DMS153 treated with DMSO at 0.1 percent for 48 hours (cell line): ENCODE results near the gene FLOT1.

Experiments used
- DNase-seq: peaks from one replicate; lab custom pipeline; 2025; ENCODE audit not compliant: unreplicated experiment; lab: John Stamatoyannopoulos, UW

Gene FLOT1

DNA sequence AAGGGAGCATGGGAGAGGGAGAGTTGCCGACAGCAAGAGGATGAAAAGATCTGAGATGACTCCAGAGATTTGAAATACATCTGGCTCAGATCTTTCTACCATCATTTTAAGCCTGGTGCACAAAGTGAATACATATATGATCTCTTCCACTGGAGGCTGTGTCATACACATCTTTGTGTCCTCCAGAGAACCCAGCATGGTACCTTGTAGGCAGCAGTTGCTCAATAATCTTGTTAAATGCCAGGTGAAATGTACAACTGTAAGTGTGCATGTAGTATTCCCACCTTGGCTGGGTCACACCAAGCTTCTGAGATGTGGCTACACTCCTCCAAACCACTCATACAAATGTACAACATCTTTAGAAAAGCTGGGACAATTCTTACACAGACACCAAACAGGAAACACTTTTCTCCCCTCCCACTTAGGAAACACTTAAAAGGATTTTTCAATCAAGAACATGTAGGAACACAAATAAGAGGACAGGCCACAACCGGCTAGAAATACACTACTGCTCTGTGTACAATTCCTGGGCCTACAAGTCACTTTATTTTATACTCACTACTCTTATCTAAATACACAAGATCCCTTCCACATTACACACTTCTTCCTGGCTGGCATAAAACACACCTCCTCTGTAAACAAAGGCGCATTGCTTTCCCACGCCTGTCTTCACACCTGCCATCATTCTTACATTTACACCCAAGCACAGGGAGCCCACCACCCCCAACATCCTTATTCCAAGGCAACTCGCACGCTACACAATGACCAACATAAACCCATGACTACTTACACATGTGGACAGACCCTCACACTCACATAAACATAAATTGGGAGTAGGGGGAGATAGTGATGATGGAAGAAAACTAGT lies 5.6 kb upstream of the FLOT1 start:
- no peak for DNase-seq

DNA sequence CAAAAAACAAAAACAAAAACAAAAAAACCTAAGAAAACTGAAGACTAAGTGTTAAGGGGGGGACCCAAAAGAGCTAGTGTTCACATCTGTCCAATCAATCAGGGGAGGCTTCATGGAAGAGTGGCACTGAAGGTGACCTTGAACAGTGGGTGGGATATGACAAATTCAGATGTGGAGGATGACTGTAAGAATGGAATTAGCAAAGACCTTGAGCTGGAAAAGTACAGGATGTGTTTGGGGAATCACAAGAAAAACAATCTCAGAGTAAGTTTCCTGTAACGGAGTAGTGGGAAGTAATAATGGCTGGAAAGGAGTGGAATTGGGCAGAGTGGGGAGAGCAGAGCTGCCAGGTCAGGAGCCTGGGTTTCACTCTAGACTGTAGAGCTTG lies 4.8 kb upstream of the FLOT1 start:
- DNase-seq: no peak

DNA sequence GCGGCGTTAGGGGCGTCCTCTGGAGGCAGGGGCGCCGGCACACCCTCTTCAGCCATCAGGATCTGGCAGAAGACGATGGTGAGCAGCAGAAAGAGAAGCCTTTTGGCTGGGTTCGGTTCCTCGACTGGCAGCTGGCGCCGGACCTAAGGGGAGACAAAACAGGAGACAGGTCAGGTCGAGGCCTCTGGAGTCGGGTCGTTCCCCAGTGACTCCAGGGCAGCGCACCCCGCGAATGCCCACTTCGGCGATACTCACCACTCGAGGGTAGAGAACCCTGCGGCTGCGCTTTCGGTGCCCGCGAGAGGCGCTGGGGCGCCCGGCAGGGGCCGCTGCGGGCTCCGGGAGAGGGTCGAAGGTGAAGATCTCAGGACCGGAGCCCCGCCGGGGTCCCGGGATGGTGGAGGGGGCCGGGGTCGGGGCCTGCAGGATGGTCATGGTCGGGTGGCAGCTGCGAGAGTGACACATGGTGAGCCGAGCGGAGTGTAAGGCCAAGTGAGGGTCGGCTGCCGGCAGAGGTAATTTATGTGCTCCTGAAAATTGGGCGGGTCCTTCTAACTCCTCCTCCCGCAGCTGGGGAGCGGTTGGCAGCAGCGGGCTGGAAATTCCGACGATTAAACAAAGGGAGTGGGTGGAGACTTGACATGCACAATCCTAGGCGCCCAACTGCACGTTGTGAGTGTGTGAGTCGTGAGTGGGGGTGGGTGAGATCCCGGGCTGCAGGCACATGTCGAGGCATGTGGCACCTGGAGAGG lies 1.7 kb upstream of the FLOT1 start, which contains the start of gene IER3:
Gene IER3 (minus strand): TSS at position 494 of the 752 bp plus-strand sequence. CDS start 29 bp downstream, at position 465.
- peak; percentile 37 for DNase-seq

DNA sequence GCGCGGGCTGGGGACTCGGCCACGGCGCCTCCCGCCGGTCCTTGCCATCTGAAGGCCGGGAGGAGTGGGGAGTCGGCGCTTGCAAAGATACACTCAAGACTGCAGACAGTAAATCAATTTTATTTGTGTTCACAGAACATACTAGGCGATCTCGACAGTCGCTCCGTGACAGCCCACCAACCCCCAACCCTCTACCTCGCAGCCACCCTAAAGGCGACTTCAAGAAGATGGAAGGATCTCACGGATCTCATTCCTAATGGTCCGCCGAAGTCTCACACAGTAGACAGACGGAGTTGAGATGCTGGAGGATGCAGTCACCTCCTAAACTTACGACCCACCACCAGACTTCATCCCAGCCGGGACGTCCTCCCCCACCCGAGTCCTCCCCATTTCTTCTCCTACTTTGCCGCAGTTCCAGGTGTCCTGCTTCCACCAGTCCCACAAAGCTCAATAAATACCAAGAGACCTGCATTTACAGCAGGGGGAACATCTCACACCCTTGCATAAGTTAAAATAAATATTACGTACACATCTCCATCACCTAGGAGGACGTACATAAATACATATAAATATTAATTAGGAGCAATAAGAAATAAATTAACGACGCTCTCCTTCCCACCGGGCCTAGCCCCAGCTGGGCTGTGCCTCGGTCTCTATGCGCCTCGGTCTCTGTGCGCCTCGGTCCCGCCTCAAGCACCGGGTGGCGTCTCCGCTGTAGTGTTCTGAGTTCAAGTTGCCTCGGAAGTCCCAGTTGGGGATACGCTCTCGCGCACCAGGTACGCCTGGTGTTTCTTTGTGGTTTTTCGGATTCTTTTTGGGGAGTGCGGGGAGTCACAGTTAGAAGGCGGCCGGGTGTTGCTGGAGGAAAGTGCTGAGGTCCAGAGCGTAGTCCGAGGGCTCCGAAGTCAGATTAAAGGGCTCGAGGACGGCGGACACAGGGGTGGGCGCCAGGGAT lies 889 bp upstream of the FLOT1 start:
- DNase-seq: no peak

DNA sequence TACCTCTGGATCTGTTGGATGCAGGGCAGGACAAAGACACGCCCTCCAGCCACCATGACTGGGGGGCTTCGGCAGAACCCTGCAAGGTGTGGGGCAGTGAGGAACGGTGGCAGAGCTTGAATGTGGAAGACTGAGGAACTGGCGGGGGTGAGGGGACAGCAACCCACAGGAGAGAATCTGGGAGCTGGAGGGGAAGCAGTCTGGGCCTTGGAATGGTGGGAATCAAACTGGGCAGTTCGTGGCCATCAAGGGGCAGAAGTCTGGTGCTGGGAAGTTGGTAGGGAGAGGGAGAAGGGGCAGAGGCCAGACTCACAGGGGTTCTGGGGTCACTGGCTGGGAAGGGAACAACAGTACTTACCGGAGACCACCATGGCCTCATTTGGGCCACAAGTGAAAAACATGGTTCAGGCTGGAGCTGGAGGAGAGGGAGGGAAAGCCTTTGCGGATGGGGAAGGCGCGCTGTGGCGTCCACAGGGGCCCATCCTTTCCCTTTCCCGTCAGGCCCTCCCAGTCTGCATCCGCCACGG lies 635 bp downstream of the FLOT1 start:
- DNase-seq: no peak

DNA sequence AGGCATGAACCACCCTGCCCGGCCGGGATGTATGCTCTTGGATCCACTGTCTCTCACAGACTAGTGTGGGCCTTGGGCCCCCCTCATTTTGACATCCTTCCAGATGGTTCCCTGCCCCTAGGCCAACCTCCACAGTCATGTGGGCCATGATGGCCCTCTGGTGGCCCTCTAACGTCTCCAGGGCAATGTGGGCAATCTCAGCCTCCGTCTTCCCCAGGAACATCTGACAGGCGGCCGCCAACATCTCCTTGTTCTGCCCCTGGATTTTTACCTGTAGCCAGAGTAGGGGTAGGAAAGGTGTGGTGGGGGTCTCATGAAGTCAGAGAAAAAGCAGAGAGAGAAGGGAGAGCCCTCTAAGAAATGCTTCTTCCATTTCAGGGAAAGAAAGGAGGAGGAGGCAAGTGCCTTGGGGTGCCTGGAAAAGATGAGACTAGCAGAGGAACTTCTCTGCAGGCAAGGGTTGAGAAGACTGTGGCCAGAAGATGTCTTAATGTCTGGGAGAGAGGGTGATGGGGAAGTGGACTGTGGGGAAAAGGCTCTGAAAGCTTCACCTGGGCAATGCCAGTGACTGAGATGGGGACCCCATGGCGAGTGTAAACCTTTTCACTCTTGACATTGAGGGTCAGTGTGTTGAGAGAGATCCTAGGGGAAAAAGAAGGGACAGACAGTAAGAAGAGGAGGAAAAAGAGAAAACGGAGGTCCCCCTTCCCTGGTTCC lies 1.3 kb downstream of the FLOT1 start:
- DNase-seq: no peak

DNA sequence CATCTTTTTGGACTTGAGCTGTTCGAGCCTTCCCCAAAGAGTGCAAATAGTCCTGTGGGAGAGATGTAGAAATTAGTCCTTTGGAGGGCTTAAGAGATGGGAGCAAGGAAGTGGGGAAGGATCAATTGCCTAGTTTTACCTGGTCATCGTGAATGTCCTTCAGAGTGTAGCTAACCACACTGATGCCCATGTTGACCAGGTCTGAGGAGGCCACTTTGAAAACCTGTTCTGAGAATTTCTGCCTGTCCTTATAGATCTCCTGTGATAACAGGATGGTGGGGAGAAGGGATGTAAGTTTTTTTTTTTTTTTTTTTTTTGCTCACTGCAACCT lies 2.0 kb downstream of the FLOT1 start:
- DNase-seq: no peak

DNA sequence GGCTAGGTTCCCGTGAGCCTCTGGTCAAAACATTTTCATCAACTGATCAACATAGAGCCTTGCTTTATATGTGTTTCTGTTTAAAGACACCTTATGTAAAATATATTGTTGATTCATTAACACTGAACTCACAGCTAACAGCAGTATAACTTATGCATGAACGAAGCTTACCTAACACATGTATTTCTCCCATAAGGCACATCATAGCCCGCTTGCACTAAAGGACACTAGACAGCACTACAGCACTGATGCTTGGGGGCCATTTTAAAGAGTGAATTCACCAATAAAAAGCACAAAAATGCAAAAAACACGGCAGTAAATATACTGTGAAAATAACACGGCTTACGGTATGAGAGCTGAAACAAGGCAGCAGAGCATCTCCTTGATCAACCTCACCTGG lies 4.0 kb downstream of the FLOT1 start:
- DNase-seq: no peak

DNA sequence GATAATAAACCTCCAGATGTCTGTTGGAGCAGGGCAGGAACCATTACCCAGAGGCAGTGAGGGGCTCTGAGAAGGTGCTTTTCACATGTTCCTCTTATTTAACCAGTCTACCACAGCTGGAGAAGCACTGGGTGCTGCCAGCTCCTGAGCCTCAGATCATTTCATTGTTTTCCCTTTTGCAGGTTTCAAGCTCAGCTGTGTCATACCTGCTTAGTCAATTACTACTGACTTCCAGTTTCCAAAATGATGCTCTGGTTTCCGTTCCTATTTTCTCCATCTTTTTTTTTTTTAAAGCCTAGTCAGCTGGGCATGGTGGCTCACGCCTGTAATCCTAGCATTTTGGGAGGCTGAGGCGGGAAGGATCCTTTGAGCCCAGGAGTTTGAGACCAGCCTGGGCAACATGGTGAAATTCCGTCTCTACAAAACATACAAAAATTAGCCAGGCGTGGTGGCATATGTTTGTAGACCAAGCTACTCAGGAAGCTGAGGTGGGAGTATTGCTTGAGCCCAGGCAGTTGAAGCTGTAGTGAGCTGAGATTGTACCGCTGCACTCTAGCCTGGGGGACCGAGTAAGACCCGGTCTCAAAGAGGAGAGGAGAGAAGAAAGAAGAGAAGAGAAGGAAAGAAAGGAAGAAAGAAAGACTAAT lies 6.7 kb downstream of the FLOT1 start:
- no peak for DNase-seq

DNA sequence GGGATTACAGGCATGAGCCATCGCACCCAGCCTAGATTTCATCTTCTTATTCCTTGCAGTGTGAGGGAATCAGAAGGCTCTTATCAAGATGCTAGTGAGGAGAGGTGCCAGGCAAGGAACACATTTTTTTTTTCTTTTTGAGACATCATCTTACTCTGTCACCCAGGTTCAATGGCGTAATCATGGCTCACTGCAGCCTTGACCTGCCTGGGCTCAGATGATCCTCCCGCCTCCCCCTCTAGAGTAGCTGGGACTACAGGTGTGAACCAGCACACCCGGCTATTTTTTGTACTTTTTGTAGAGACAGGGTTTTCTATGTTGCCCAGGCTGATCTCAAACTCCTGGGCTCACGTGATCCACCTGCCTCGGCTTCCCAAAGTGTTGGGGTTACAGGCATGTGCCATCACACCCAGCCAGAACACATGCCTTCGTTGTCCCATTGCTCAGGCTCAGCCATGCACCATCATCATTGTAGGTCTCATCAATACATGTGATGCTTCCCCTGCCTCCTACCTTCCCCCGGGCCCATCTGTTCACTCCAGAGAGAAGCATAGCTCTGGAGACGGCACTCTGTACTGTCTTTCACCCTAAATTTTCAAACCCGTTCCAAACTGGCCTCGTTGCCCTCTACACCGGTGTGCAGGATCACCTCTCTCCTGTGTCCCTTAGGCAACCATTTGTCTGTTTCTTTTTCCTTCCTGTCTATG lies 10.1 kb downstream of the FLOT1 start:
- no peak for DNase-seq

DNA sequence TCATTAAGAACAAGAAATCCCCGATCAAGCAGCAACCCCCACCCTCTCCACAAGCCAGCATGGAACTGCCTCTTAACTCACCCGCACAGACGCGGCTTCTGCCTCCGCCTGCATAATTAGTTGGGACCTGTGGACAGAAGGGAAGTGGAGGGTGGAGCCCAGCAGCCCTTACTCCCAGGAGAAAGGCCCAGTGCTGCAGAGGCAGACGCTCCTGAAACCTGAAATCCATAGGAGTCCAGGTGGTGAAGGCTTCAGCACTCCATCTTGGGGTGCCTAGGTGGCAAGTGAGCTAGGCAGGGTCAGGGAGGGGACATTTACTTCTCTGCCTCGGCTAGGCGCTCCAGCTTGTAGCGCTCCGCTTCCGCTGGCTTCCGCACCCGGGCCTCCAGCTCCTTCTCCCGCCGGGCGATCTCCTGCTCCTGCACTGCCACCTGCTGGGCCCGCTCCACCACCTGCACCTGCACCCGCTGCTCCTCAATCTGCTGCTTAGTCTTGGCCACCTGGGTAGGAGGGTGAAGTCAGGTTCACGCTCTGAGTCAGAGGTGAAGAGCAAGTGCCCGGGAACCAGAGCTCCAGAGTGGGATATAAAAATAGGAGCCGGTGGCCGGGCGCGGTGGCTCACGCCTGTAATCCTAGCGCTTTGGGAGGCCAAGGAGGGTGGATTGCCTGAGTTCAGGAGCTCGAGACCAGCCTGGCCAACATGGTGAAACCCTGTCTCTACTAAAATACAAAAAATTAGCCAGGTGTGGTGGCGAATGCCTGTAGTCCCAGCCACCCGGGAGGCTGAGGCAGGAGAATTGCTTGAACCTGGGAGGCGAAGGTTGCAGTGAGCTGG lies 11.7 kb downstream of the FLOT1 start:
- DNase-seq: peak; percentile 68

DNA sequence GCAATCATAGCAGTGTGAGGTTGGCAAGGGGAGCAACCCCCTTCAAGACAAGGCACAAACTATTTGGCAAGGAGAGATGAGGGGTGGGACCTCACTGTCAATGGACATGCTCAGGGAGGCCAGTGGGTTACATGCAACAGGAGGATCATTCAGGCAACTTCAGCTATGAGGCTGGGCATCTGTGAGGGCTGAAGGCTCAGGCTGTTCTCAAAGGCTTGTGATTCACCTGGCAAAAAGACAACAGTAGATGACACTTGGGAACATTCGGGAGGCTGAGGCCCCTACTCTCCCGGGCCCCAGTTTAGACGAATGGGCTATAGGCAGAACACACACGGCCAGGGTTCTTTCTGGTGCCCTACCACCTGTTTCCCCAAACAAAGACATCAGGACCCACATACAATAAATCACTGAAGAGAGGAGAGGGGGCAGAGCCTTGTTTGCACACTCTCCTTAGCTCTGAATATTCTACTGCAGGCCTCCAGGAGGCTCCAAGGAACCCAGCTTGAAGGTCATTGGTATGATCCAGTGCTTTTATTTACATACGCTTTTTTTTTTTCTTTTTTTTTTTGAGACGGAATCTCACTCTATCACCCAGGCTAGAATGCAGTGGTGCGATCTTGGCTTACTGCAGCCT lies 14.4 kb downstream of the FLOT1 start:
- DNase-seq: no peak

DNA sequence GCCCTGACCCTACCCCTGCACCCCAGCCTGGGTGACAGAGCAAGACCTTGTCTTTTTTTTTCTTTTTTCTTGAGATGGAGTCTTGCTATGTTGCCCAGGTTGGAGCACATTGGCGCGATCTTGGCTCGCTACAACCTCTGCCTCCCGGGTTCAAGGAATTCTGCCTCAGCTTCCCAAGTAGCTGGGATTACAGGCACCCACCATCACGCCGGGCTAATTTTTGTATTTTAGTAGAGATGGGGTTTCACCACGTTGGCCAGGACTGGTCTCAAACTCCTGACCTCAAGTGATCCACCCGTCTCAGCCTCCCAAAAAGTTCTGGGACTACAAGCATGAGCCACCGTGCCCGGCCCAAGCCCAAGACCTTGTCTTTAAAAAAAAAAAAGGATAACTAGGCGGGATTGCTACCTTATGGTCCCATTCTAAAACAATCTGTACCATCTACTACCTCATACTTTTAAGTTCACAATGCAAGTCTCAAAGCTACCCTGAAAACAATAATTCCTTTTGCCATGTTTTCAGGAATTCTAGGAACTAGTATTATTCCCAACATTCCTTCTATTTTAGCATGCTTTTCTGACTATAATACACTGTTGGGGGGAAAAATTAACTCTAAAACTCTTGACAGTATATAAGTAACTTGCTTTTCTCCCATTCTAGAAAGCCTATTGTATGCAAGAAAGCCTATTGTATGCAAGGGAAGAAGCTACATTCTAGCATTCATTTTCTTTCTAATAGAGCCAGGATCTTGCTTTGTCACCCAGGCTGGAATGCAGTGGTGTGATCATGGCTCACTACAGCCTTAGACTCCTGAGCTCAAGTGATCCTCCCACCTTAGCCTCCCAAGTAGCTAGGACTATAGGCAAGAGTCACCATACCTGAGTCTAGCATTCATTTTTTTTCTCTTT lies 15.7 kb downstream of the FLOT1 start:
- no peak for DNase-seq

DNA sequence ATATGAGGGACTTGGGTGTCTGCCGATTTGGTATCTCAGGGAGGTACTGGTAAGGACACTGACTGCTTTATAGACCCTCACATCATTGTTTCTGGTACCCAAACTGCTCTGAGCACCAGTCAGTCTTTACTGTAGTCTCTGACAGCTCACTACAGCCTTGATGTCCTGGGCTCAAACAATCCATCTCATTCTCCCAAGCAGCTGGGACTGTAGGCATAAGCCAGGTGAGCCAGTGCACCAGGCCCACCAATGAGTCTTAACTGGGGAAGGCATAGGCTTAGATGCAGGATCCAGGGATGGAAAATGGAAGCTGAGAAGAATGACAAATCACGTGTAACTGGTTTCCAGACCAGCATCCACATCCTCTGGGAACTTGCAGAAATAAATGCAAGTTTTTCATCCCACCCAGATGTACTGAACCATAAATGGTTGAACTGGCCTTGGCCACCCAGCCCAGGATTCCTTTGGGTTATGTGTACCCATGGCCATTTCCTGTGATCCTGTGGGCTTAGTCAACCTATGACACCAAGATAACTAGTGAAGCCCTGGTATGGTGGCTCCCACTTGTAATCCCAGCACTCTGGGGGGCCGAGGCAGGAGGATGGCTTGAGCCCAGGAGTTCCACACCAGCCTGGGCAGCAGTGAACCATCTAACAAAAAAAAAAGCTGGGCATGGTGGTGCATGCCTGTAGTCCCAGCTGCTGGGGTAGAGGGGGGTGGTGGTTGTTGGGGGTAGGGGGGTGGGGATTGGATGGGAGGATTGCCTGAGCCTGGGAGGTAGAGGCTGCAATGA lies 16.6 kb downstream of the FLOT1 start:
- DNase-seq: no peak

DNA sequence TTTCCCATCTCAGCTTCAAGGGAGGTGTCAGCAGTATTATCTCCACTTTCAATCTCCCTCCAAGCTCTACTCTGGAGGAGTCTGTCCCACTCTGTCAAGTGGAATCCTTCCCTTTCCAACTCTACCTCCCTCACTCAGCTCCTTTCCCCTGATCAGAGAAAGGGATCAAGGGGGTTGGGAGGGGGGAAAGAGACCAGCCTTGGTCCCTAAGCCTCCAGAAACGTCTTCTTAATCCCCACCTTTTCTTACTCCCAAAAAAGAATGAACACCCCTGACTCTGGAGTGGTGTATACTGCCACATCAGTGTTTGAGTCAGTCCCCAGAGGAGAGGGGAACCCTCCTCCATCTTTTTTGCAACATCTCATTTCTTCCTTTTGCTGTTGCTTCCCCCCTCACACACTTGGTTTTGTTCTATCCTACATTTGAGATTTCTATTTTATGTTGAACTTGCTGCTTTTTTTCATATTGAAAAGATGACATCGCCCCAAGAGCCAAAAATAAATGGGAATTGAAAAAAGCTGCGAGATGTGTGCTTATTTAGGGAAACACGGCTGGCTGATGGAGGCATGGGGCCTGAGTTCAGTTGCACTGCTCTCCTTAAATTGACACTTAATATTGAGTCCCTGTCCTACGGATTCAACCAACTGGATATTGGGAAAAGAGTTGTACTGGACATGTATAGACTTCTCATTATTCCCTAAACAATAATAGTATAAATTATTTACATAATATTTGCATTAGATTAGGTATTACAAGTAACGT lies 17.4 kb downstream of the FLOT1 start:
- DNase-seq: no peak
